OCI-LY1 (cell line): ENCODE data around the gene LAT.

Experiments
- H2AFZ ChIP-seq: fragments of 200-600 bp; sonication (generic), shearing (Covaris generic); 2 replicates; pipeline ENCODE4 v1.6.0; 2014; ENCODE audit warnings: antibody characterized with exemption, mild to moderate bottlenecking, low read length
- H3F3A ChIP-seq: fragments of 200-600 bp; sonication (generic), shearing (Covaris generic); 2 replicates; pipeline ENCODE4 v1.6.0; 2014; ENCODE audit warnings: mild to moderate bottlenecking, antibody characterized with exemption, low read length, moderate library complexity; ENCODE audit not compliant: insufficient read depth
- H3K27ac ChIP-seq: fragments of 200-600 bp; sonication (generic); 2 replicates; pipeline ENCODE4 v1.5.1; 2014; ENCODE audit warnings: low read length, mixed run types, mild to moderate bottlenecking, low read depth; ENCODE audit not compliant: poor library complexity, severe bottlenecking
- H3K27me3 ChIP-seq: fragments of 200-600 bp; sonication (generic); 2 replicates; pipeline ENCODE4 v1.6.0; 2014; ENCODE audit warnings: antibody characterized with exemption, mild to moderate bottlenecking, low read length, moderate library complexity; ENCODE audit not compliant: insufficient read depth
- H3K36me3 ChIP-seq: fragments of 200-600 bp; sonication (generic); 2 replicates; pipeline ENCODE4 v1.6.1; 2014; ENCODE audit warnings: mild to moderate bottlenecking, antibody characterized with exemption, low read length, moderate library complexity, mixed read lengths; ENCODE audit not compliant: insufficient read depth
- H3K4me1 ChIP-seq: fragments of 200-600 bp; sonication (generic); 2 replicates; pipeline ENCODE4 v1.5.1; 2014; ENCODE audit warnings: mild to moderate bottlenecking, low read length, moderate library complexity; ENCODE audit not compliant: insufficient read depth, severe bottlenecking
- H3K4me2 ChIP-seq: fragments of 200-600 bp; sonication (generic), shearing (Covaris generic); 2 replicates; pipeline ENCODE4 v1.6.1; 2014; ENCODE audit warnings: low read length
- H3K4me3 ChIP-seq: fragments of 200-600 bp; sonication (generic); 2 replicates; pipeline ENCODE4 v1.5.1; 2014; ENCODE audit warnings: low read length, low read depth, mild to moderate bottlenecking, mixed read lengths; ENCODE audit not compliant: poor library complexity, severe bottlenecking
- H3K79me2 ChIP-seq: fragments of 200-600 bp; shearing (Covaris generic); 2 replicates; pipeline ENCODE4 v1.6.1; 2016; ENCODE audit warnings: mixed run types, low read length, mixed read lengths; ENCODE audit not compliant: insufficient read depth
- H3K9ac ChIP-seq: fragments of 200-600 bp; sonication (generic), shearing (Covaris generic); 2 replicates; pipeline ENCODE4 v1.6.1; 2014; ENCODE audit warnings: mild to moderate bottlenecking, low read length, mixed read lengths
- H3K9me2 ChIP-seq: fragments of 200-600 bp; sonication (generic), shearing (Covaris generic); 2 replicates; pipeline ENCODE4 v1.6.1; 2014; ENCODE audit warnings: low read depth, mild to moderate bottlenecking, low read length, mixed read lengths
- H3K9me3 ChIP-seq: fragments of 200-600 bp; shearing (Covaris generic); 2 replicates; pipeline ENCODE4 v1.6.1; 2014; ENCODE audit warnings: low read length, mixed read lengths
- H4K20me1 ChIP-seq: fragments of 200-600 bp; sonication (generic), shearing (Covaris generic); 2 replicates; pipeline ENCODE4 v1.6.0; 2016; ENCODE audit warnings: mild to moderate bottlenecking, low read length; ENCODE audit not compliant: insufficient read depth
- EZH2 ChIP-seq: fragments of 200-600 bp; sonication (generic), shearing (Covaris generic); IDR thresholded peaks from 2 replicates; pipeline ENCODE4 v1.8.0; 2017; ENCODE audit warnings: borderline replicate concordance, mixed run types, mild to moderate bottlenecking, antibody characterized with exemption, low read length, moderate library complexity, mixed read lengths
- TF ChIP-seq, protein P1 (sequence below): fragments of 200-600 bp; sonication (generic), shearing (Covaris generic); IDR thresholded peaks from 2 replicates; pipeline ENCODE4 v1.5.1; 2017; ENCODE audit warnings: mild to moderate bottlenecking, antibody characterized with exemption, low read length, moderate library complexity, mixed read lengths

LAT gene

DNA sequence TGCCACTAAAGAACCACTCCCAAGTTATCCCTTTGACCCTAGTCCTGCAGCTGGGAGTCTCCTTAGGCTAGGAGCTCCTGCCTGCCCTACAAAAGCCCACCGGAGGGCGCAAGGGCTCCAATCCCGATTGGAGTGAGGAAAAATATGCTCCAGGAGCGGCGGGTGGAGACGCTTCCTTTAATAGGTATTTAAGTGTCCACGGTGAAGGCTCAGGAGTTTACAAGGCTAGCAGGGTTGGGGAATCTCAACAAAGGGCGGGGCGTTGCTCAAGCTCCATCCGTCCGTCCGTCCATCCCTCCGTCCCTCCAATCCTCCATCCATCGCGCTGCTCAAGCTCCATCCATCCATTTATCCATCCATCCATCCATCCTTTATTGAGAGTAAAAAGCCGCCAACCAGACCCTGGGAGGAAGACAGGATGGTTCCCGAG, 10.8 kb upstream of the LAT start:
- Histone ChIP-seq H3K27me3 (no peaks in the 10 kb centered on the region), H3K79me2 (no peaks in the 10 kb centered on the region), H2AFZ (peak overlapping the region; percentile 28), H3K36me3 (no peaks in the 10 kb centered on the region), H3K9me3 (no peaks in the 10 kb centered on the region), H4K20me1 (no peaks in the 10 kb centered on the region), H3K4me1 (peaks cover 22% of the 10 kb centered on the region), H3F3A (no peaks in the 10 kb centered on the region), H3K9ac (peak overlapping the region; percentile 82), H3K27ac (no peak overlapping the region), H3K9me2 (no peaks in the 10 kb centered on the region), H3K4me2 (peak overlapping the region; percentile 96), H3K4me3 (peak overlapping the region; percentile 94)
- TF ChIP-seq, protein P1, sequence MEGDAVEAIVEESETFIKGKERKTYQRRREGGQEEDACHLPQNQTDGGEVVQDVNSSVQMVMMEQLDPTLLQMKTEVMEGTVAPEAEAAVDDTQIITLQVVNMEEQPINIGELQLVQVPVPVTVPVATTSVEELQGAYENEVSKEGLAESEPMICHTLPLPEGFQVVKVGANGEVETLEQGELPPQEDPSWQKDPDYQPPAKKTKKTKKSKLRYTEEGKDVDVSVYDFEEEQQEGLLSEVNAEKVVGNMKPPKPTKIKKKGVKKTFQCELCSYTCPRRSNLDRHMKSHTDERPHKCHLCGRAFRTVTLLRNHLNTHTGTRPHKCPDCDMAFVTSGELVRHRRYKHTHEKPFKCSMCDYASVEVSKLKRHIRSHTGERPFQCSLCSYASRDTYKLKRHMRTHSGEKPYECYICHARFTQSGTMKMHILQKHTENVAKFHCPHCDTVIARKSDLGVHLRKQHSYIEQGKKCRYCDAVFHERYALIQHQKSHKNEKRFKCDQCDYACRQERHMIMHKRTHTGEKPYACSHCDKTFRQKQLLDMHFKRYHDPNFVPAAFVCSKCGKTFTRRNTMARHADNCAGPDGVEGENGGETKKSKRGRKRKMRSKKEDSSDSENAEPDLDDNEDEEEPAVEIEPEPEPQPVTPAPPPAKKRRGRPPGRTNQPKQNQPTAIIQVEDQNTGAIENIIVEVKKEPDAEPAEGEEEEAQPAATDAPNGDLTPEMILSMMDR, result peak; percentile 60
- no peak for TF ChIP-seq EZH2

DNA sequence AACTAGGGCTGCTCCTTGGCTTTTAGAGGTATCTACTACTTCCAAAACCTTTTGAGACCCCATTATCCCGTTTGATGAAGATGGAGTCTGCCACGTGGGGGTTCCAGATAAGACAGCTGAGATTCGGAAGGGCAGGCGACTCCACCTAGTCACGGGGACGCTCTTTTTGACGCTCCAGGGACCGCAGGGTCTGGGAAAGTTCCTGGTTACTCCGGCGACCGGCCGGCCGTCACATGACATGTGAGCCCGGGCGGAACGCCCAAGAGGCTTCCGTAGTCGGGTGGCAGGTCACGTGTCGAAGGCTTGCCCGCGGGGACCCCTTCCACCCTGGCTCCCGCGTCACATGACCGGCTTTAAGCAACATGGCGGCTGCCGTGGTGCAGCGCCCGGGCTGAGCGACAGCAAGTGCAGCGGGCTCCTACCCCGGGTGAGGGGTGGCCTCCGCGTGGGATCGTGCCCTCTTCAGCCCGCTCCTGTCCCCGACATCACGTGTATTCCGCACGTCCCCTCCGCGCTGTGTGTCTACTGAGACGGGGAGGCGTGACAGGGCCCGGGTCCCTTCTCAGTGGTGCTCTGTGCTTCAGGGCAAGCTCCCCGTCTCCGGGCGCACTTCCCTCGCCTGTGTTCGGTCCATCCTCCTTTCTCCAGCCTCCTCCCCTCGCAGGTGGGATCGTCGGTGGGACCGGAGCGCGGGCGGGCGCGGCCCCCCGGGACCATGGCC, 10.3 kb upstream of the LAT start, which contains the start of gene SPNS1:
Gene SPNS1 (plus strand): TSS at position 342 of the 721 bp plus-strand sequence. CDS start 374 bp downstream, at position 716.
- Histone ChIP-seq H3K27ac (no peak within 1 kb of the TSS), H3K27me3 (no peaks in the 10 kb centered on the region)

DNA sequence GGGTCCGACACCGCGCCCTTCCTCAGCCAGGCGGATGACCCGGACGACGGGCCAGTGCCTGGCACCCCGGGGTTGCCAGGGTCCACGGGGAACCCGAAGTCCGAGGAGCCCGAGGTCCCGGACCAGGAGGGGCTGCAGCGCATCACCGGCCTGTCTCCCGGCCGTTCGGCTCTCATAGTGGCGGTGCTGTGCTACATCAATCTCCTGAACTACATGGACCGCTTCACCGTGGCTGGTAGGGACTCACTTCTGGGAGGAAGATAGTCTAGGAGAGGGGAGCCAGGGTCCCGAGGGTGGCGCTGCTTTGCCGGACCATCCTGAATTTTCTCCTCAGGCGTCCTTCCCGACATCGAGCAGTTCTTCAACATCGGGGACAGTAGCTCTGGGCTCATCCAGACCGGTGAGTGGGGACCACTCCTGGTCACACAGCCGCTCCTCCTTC, 9.7 kb upstream of the LAT start:
- Histone ChIP-seq H3K36me3 (no peaks in the 10 kb centered on the region), H3K27ac (no peak overlapping the region), H3K9ac (peak overlapping the region; percentile 82), H3K27me3 (no peaks in the 10 kb centered on the region), H3K9me3 (no peaks in the 10 kb centered on the region), H4K20me1 (no peaks in the 10 kb centered on the region), H3K4me2 (peak overlapping the region; percentile 96), H3K9me2 (no peaks in the 10 kb centered on the region), H3K4me3 (peak overlapping the region; percentile 94), H3K79me2 (no peaks in the 10 kb centered on the region), H2AFZ (no peak overlapping the region), H3F3A (no peaks in the 10 kb centered on the region), H3K4me1 (peaks cover 22% of the 10 kb centered on the region)
- TF ChIP-seq EZH2, result no peak
- TF ChIP-seq, protein P1, result no peak

More for the DNA sequence above, 10.3 kb upstream of the LAT start, which contains the start of gene SPNS1:
- H3K9me3 ChIP-seq, result no peaks in the 10 kb centered on the region
- H3K79me2 ChIP-seq, result no peaks in the 10 kb centered on the region
- peaks cover 22% of the 10 kb centered on the region for H3K4me1 ChIP-seq
- peak within 1 kb of the TSS; percentile 96 for H3K4me2 ChIP-seq
- H3K36me3 ChIP-seq, result no peaks in the 10 kb centered on the region
- H3K9me2 ChIP-seq, result no peaks in the 10 kb centered on the region
- no peak for TF ChIP-seq EZH2
- TF ChIP-seq, protein P1, result no peak
- H3K4me3 ChIP-seq, result peak within 1 kb of the TSS; percentile 94
- H3K9ac ChIP-seq, result peak within 1 kb of the TSS; percentile 82
- peak within 1 kb of the TSS; percentile 28 for H2AFZ ChIP-seq
- H3F3A ChIP-seq, result no peaks in the 10 kb centered on the region
- no peaks in the 10 kb centered on the region for H4K20me1 ChIP-seq
